ENCODE measurements around the gene TBC1D4.

TBC1D4 gene

GRCh38 chr13:75416327-75417011 lies 65.5 kb downstream of the TBC1D4 start:
- no peak for DNase-seq

GRCh38 chr13:75415694-75416093 lies 66.3 kb downstream of the TBC1D4 start:
- no peak for DNase-seq

- no peak for DNase-seq
Measured at GRCh38 chr13:75415171-75415570, 66.8 kb downstream of the TBC1D4 start.

DNA sequence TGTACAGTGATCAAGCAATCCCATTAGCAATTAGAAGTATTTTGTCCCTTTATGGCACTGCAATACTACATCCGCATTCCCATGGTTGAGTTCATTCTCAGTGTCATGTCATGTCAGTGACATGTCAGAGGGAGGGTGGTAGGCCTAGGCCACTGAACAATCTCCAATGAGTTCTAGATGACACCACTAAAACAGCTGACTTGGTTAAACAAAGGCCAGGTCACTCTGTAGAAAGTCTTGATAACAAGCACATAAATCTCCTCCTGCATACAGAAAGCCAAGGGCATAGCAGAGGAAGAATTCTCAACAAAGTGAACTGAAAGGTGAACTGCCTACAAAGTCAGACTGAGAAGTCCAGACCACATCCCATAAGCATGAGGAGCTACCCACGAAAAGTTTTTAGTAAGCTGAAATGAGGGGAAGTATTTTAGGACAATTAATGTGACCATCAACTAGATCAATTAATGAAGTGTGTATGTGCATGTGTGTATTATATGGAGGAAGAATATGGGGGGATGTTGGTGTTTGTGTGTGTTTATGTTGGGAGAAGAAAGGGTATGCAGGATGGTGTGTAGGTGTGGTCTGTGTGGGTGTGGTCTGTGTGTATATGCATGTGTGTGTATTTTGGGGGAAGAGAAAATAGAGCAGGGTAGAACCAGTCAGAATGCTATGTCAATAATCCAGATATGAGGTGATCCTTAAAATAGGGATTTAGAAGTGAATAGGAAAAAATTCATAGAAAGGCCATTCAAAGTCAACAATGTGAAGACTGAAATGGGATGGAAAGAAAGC lies 67.7 kb downstream of the TBC1D4 start:
- no peak for DNase-seq

GRCh38 chr13:75411924-75412537 lies 69.9 kb downstream of the TBC1D4 start:
- no peak for DNase-seq

- DNase-seq = no peak
Measured at GRCh38 chr13:75410207-75410606, 71.8 kb downstream of the TBC1D4 start.

DNA sequence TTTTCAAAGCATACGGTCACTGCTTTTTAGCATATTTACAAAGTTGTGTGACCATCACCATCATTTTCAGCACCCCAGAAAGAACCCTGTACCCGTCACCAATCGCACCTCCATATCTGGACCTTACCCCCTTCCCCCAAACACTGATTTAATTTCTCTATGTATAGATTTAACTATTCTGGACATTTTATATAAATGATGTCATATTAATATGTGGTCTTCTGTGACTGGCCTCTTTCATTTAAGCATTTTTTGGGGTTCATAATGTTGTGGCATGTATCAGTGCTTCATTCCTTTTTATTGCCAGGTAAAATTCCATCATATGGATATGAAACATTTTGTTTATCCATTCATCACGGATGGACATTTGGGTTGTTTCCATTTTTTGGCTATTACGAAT lies 74.0 kb downstream of the TBC1D4 start:
- no peak for DNase-seq

- DNase-seq = no peak
Measured at GRCh38 chr13:75407473-75407872, 74.5 kb downstream of the TBC1D4 start.

- DNase-seq = no peak
Measured at GRCh38 chr13:75405976-75406703, 75.8 kb downstream of the TBC1D4 start.

GRCh38 chr13:75404726-75405125 lies 77.2 kb downstream of the TBC1D4 start:
- no peak for DNase-seq

DNA sequence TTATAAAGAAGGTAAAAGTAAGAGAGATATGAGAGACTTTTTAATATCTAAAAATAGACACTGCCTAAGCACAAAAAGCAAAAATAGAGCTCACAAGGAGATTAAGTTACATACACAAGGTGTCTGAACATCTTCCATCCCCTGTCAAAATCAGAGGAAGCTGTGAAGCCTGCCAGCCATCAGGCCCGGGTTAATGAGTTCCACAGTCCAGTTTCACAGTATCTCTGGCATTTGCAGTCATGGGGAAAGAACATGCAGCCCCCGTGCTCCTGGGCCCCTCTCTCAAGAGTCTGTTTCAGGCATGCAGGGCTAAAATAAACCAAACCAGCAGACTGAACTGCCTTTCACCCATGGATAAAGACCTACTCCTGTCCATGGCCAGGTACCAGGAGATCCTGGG lies 79.2 kb downstream of the TBC1D4 start:
- DNase-seq = no peak

DNA sequence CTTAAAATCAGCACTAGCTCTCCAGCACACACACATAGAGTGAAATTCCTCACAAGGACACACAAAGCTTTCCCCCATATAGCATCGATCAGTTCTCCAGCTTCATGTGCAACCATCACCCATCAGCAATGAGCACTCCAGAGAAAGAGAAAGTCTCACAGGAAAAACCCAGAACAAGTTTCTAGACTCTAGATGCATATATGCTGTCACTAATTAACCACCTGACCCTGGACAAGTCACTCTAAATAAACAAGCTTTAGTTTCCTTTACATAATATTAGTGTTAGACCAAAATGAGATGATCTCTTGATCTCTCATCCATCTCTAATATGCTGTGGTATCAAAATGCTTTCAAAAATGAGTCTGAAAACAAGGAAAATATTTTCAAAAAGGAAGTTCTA lies 81.2 kb downstream of the TBC1D4 start:
- no peak for DNase-seq

GRCh38 chr13:75399879-75400217 lies 82.1 kb downstream of the TBC1D4 start:
- no peak for DNase-seq

GRCh38 chr13:75399168-75399878 lies 82.6 kb downstream of the TBC1D4 start:
- DNase-seq = no peak

DNA sequence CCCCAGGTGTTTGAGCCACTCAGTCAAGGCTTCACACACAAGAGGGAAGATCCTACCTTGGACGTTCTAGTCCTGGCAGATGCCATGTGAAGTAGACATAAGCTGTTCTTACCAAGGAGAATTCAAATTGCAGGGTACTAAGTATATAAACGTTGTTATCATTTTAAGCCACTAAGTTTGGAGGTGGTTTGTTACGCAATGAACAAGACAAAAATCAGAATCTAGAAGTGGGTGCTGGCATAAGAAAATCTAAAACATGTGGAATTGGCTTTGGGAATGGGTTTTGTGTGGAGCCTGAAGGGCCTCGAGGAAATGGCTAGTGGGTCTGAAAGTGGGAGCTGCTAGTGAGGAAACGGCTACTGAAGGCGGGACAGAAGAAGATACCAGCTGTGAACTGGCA lies 83.9 kb downstream of the TBC1D4 start:
- DNase-seq = no peak

- DNase-seq = no peak
Measured at GRCh38 chr13:75395901-75396300, 86.1 kb downstream of the TBC1D4 start.

DNA sequence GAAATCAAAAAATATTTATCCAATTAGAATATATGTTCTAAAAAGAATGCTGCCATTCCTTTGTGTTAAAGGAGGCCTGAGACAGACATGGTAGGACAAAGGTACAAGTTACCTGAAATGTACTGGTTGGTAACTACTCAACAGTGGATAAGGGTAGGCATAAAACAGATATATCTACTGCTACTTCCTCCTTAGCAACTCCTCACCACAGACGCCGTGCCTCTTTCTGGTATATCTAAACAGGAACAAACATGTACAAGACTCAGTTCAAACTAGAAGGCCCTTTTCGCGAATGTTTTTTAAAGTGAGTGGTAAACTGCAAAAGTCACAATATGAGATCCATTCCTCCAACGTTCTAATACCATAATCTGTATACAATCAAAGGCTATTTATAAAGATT lies 86.9 kb downstream of the TBC1D4 start:
- no peak for DNase-seq

DNA sequence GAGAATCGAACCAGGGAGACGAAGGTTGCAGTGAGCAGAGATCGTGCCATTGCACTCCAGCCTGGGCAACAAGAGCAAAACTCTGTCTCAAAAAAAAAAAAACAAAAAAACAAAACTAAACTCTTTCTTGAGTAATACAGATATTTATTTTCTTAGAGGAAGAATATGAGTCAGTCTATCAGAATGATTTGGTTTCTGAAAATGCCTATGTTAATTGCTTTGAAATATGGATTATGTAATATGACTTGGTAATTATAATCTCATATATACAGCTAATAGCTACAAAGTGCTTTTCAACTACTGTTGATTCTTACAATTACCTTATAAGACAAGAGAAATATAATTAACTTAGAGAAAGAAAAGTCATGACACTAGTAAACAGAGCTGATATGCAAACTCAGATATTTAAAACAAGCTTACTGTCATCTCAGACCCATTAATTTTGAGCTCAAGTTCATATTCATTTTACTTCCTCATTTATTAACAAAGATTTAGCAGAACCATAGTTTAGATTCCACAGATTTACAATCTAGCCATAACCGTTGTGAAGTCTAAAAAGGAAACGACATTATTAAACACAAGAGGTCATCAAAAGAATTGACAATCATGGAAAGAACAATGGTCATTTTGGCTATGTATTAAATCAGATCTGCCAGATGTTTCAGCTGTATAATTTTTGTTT lies 88.0 kb downstream of the TBC1D4 start:
- no peak for DNase-seq

DNA sequence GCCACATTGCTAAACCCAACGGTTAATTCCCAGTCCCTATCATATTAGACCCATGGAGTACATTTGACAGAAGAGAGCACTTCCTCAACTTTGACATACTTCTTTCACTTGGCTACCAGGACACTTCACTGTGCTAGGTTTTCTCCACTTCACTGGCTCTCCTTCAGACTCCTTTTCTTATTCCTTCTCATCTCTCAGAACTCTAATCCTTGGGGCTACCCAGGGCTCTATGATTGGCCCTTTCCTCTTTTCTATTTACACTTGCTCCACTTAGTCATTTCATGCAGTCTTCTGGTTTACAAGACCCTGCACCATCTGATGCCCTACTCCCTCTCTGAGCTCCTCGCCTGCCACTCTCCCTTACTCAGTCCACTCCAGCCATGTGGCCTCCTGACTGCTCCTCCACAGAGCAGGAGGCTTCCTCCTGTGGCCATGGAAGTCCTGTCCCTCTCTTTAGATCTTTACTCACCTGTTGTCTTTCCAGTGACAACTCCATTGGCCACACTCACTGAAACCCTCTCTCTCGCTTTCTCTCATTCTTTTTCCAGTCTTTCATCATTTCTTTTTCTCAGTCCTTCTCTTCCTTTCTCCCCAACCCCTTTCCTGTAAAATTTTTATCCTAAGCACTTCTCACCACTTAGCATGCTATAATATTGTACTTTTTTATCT lies 90.4 kb downstream of the TBC1D4 start:
- DNase-seq = no peak

- DNase-seq = no peak
Measured at GRCh38 chr13:75390229-75390628, 91.7 kb downstream of the TBC1D4 start.

DNA sequence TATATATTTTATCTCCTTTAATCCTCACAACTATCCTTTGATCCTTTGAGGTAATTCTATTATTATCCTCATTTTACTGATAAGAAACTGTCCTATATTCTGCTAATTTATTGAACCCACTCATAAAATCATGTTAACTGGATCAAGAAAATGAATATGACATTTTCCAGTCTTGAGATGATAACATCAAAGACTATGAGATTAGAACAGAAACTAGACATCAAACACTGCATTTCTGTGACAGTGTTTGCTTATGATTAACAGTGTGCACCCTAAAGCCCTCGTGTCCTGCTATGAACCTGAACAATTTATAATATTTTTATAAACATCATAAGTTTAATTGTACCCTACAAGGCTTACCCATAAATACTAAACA lies 96.3 kb downstream of the TBC1D4 start:
- no peak for DNase-seq
